H1 (cell line): Measurements from ENCODE around the gene QSOX1. TPM values are rescaled to one million over a fixed set of nuclear protein-coding genes. Genes with fewer than 3 reads are reported as not detected.

Experiments
- BRCA1 ChIP-seq: IDR thresholded peaks from 2 replicates; pipeline ENCODE4 v1.6.1; 2012; ENCODE audit warnings: low read depth, low read length, improper control_type of control experiment
- KDM4A ChIP-seq: IDR thresholded peaks from one replicate; pipeline ENCODE4 v1.7.1; 2012; ENCODE audit warnings: low read depth, mild to moderate bottlenecking, moderate library complexity, low read length, inconsistent platforms; ENCODE audit not compliant: severe bottlenecking
- MAX ChIP-seq: IDR thresholded peaks from 2 replicates; pipeline ENCODE4 v1.6.1; 2012; ENCODE audit warnings: inconsistent platforms
- NANOG ChIP-seq: IDR thresholded peaks from 2 replicates; pipeline ENCODE4 v1.6.1; 2011; ENCODE audit warnings: low read length, low read depth, mild to moderate bottlenecking, inconsistent platforms; ENCODE audit not compliant: insufficient read depth, poor library complexity, severe bottlenecking
- RNF2 ChIP-seq: fragments of 200-900, 300-1000 bp; sonication (generic); IDR thresholded peaks from 2 replicates; pipeline ENCODE4 v1.7.1; 2016; ENCODE audit warnings: borderline replicate concordance, low read depth, mild to moderate bottlenecking, antibody characterized with exemption, low read length; ENCODE audit not compliant: poor library complexity, severe bottlenecking; ENCODE audit errors: missing control alignments
- SRF ChIP-seq: IDR thresholded peaks from 2 replicates; pipeline ENCODE4 v1.6.1; 2011; ENCODE audit warnings: mild to moderate bottlenecking, low read depth, low read length, moderate library complexity
- polyA plus RNA-seq, 7 experiments: library from polyadenylated mRNA; depleted of rRNA in 3 of 7; stranded (reverse) in 5 of 7; unstranded in 2 of 7; fragments of >200 nt in 5 of 7; fragments of 200-250 nt in 2 of 7; gene quantifications; 1 replicate in 5 of 7; 2 replicates in 1 of 7; 4 replicates in 1 of 7; pipeline versions ENCODE4 v1.2.1 to v1.2.3, GENCODE V29; 2011 to 2013; ENCODE audit warnings: missing spikeins in 2 of 7, mixed read lengths in 2 of 7
- total RNA-seq: library from RNA; stranded (reverse); fragmentation: NEBNext Ultra II Directional; extraction: Animal tissue kit (Norgen Biotek cat#: 25700); gene quantifications from 2 replicates; pipeline ENCODE4 v1.2.1, GENCODE V29; 2021

The QSOX1 gene
- total and polyA plus RNA-seq, 2 of the 8 experiments (the other 6 are each of a cell fraction or from before 2014, with no cell fraction given), result 97.7 to 123 TPM

GRCh38 chr1:180228648-180229482 lies 74.2 kb downstream of the QSOX1 start (continued):
- TF ChIP-seq KDM4A, result no peak
- TF ChIP-seq RNF2, result peak; percentile 77
- peak; percentile 94 for TF ChIP-seq MAX
- no peak for TF ChIP-seq NANOG
- no peak for TF ChIP-seq SRF
- TF ChIP-seq BRCA1, result no peak
- TF ChIP-seq, all 59 proteins: peak for 8
